Chondrocyte (in vitro differentiated cells): Measurements from ENCODE around the gene DAAM2. TPM values are rescaled to one million over a fixed set of nuclear protein-coding genes. Genes with fewer than 3 reads are reported as not detected.

ENCODE experiments used
- DNase-seq: peaks from one replicate; pipeline ENCODE4 v3.0.0; 2021; ENCODE audit warnings: mixed read lengths, low spot score
- H3K27ac Mint-ChIP-seq: one replicate; pipeline ENCODE4 v1.8.0; 2021; ENCODE audit warnings: mild to moderate bottlenecking, moderate library complexity, mixed read lengths; ENCODE audit not compliant: unreplicated experiment
- H3K27me3 Mint-ChIP-seq: 2 replicates; pipeline ENCODE4 v1.8.0; 2021; ENCODE audit warnings: low read depth, mixed read lengths
- H3K36me3 Mint-ChIP-seq: 2 replicates; pipeline ENCODE4 v1.8.0; 2021; ENCODE audit warnings: low read depth, mixed read lengths
- H3K4me1 Mint-ChIP-seq: 2 replicates; pipeline ENCODE4 v1.8.0; 2021; ENCODE audit warnings: low read depth, mild to moderate bottlenecking, mixed read lengths
- H3K4me3 Mint-ChIP-seq: one replicate; pipeline ENCODE4 v1.8.0; 2021; ENCODE audit warnings: mild to moderate bottlenecking, moderate library complexity, mixed read lengths; ENCODE audit not compliant: unreplicated experiment
- H3K9me3 Mint-ChIP-seq: 2 replicates; pipeline ENCODE4 v1.8.0; 2021; ENCODE audit warnings: low read depth, mixed read lengths
- total RNA-seq: library from RNA; stranded (reverse); gene quantifications from 3 replicates; pipeline ENCODE4 v1.2.1, GENCODE V29; 2021
- TF ChIP-seq, protein P1 (sequence below): fragments of 200-600 bp; sonication (generic); IDR thresholded peaks from 2 replicates; pipeline ENCODE4 v1.5.0; 2021; ENCODE audit warnings: antibody characterized with exemption, mild to moderate bottlenecking, moderate library complexity

Gene DAAM2
- total RNA-seq, 1 donor from 2014 or later = 142 TPM

DNA sequence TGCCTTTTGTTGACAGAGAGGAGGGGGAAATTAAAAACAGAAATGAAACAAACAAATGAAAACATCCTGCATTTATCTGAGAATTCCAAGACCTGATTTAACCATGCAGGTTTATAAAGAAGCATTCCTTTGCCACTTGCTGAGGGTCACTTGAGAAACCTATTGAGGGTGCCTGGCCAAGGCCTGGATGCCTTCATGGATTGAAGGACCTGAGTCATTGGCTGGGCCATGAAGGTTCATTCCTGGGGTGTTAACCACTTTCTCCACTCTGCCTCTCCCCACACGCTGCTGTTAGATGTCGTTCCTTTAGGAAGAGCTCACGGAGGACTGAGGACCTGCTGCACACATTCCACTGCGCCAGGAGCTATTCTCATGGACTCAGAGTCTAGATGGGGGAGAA lies 49.7 kb downstream of the DAAM2 start:
- Mint-ChIP-seq H3K4me3 (no peak overlapping the region), H3K27me3 (no peaks in the 10 kb centered on the region), H3K36me3 (peaks cover 13% of the 10 kb centered on the region), H3K4me1 (peaks cover 53% of the 10 kb centered on the region), H3K9me3 (no peaks in the 10 kb centered on the region), H3K27ac (peak overlapping the region; percentile 82)
- DNase-seq = no peak
- TF ChIP-seq, protein P1, sequence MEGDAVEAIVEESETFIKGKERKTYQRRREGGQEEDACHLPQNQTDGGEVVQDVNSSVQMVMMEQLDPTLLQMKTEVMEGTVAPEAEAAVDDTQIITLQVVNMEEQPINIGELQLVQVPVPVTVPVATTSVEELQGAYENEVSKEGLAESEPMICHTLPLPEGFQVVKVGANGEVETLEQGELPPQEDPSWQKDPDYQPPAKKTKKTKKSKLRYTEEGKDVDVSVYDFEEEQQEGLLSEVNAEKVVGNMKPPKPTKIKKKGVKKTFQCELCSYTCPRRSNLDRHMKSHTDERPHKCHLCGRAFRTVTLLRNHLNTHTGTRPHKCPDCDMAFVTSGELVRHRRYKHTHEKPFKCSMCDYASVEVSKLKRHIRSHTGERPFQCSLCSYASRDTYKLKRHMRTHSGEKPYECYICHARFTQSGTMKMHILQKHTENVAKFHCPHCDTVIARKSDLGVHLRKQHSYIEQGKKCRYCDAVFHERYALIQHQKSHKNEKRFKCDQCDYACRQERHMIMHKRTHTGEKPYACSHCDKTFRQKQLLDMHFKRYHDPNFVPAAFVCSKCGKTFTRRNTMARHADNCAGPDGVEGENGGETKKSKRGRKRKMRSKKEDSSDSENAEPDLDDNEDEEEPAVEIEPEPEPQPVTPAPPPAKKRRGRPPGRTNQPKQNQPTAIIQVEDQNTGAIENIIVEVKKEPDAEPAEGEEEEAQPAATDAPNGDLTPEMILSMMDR = no peak

DNA sequence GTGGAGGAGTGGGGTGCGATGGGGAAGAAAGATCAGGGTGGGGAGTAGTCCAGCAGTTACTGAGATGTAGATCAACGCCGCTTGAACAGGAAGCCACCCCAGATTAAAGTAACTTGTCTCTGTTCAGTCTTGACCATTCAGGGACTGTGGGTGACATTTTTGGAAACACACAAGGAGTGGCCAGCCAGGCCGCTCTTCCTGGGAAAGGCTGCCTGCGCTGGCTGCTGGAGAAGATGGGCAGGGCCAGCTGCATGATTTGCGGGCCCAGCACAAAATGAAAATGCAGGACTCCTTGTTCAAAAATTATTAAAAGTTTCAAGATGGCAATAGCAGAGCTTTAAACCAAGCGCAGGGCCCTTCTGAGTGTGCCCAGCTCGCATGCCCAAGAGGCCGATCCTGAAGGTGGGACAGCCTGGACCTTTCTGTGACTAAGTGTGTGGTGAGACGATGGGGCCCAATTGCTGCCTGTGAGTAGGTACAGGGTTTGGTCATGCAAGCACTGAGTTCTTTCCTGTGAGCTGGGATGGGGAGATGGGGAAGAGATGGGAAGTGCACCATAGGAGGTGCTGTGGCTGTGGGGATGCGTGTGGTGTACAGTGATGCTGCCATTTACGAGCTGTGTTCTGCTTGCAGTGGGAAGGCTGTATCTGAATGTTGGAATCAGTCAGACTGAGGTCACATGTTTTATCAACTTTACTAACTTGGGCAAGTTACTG lies 51.3 kb downstream of the DAAM2 start:
- Mint-ChIP-seq H3K27me3 (no peaks in the 10 kb centered on the region), H3K9me3 (no peaks in the 10 kb centered on the region), H3K36me3 (peaks cover 14% of the 10 kb centered on the region), H3K27ac (peak overlapping the region; percentile 27), H3K4me1 (peaks cover 54% of the 10 kb centered on the region), H3K4me3 (no peak overlapping the region)
- DNase-seq = no peak
- TF ChIP-seq, protein P1 = peak; percentile 45

DNA sequence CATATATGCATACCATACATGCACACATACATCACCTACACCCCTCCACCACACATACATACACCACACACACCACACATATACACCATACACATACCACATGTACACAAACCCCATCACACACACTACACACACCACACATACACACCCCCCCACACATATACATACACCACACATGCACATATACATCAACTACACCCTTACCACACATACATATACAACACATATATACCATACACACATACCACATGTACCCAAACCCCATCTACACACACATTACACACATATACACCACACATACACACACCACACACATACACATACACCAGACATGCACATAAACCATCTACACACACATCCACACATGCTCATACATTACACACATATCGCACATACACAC lies 52.7 kb downstream of the DAAM2 start:
- no peak overlapping the region for H3K4me3 Mint-ChIP-seq
- H3K36me3 Mint-ChIP-seq = peaks cover 11% of the 10 kb centered on the region
- H3K27ac Mint-ChIP-seq = no peak overlapping the region
- H3K27me3 Mint-ChIP-seq = no peaks in the 10 kb centered on the region
- DNase-seq = no peak
- no peaks in the 10 kb centered on the region for H3K9me3 Mint-ChIP-seq
- peaks cover 60% of the 10 kb centered on the region for H3K4me1 Mint-ChIP-seq
- TF ChIP-seq, protein P1 = no peak

DNA sequence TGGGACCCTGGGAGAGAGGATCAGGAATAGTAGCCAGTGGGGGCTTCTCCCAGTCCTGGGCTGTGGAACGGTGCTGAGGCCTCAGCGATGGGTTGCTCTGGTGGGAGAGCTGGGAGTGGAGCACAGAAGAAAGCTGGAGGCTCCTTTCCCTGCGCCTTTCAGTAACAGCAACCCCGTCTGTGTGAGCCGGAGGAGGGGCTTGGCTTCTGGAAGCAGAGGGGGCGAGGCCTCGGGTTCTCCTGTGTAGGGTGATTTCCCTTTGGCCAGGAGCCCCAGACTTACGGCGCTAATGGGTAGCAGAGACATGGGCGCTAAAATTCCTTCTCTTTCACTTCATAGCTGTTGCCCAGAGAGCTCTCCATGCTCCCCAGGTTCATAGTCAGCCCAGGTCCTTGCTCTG lies 55.0 kb downstream of the DAAM2 start:
- peaks cover 65% of the 10 kb centered on the region for H3K4me1 Mint-ChIP-seq
- DNase-seq = no peak
- peaks cover 10% of the 10 kb centered on the region for H3K36me3 Mint-ChIP-seq
- H3K4me3 Mint-ChIP-seq = no peak overlapping the region
- no peaks in the 10 kb centered on the region for H3K9me3 Mint-ChIP-seq
- TF ChIP-seq, protein P1 = no peak
- H3K27me3 Mint-ChIP-seq = no peaks in the 10 kb centered on the region
- peak overlapping the region; percentile 60 for H3K27ac Mint-ChIP-seq

DNA sequence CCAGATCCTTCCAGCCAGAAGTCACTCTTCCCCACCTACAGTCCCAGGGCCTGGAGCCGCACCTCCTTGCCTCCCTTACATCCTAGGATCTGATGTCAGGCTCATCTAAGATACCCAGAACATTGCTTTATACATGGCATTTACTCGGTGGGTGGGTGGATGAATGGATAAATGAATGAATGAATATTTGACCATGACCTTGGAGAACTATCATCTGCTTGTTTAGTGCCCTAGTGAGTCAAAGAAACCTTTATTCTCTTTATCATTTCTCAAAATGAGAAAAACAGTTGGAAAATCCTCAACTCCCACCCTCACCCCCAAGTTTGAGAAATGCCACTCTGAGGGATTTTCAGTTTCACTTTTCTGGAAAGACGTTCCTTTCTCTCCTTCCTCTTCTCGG lies 56.0 kb downstream of the DAAM2 start:
- TF ChIP-seq, protein P1 = no peak
- Mint-ChIP-seq H3K27ac (no peak overlapping the region), H3K4me3 (no peak overlapping the region), H3K36me3 (peaks cover 10% of the 10 kb centered on the region), H3K27me3 (no peaks in the 10 kb centered on the region), H3K4me1 (peaks cover 66% of the 10 kb centered on the region), H3K9me3 (no peaks in the 10 kb centered on the region)
- DNase-seq = no peak
